ENCODE results near the gene NEO1.

NEO1 gene

GRCh38 chr15:73326157-73326556 lies 273.9 kb downstream of the NEO1 start:
- TF ChIP-seq CTCF (IDR thresholded peaks at IDR 0.05; ENCODE audit: extremely low read depth, missing control alignments) = no peak
- DNase-seq (ENCODE audit: low spot score) = no peak

GRCh38 chr15:73328149-73328820 lies 276.0 kb downstream of the NEO1 start:
- DNase-seq (ENCODE audit: low spot score) = no peak
- no peak for TF ChIP-seq CTCF (IDR thresholded peaks at IDR 0.05; ENCODE audit: extremely low read depth, missing control alignments)

- DNase-seq (ENCODE audit: low spot score) = no peak
- no peak for TF ChIP-seq CTCF (IDR thresholded peaks at IDR 0.05; ENCODE audit: extremely low read depth, missing control alignments)
Measured at GRCh38 chr15:73328981-73329380, 276.7 kb downstream of the NEO1 start.

GRCh38 chr15:73329501-73330200 lies 277.4 kb downstream of the NEO1 start:
- no peak for TF ChIP-seq CTCF (IDR thresholded peaks at IDR 0.05; ENCODE audit: extremely low read depth, missing control alignments)
- no peak for DNase-seq (ENCODE audit: low spot score)

GRCh38 chr15:73330206-73331051 lies 278.2 kb downstream of the NEO1 start:
- TF ChIP-seq CTCF (IDR thresholded peaks at IDR 0.05; ENCODE audit: extremely low read depth, missing control alignments) = no peak
- DNase-seq (ENCODE audit: low spot score) = no peak

GRCh38 chr15:73331501-73331900 lies 279.2 kb downstream of the NEO1 start:
- no peak for TF ChIP-seq CTCF (IDR thresholded peaks at IDR 0.05; ENCODE audit: extremely low read depth, missing control alignments)
- DNase-seq (ENCODE audit: low spot score) = no peak

Data from GM20000 (cell line).